Stimulated activated naive B cell treated with anti-CD40 and anti-IgM and Interleukin-4, amounts not matched to agents 10 μg/mL and 1 μg/mL and 100 μg/mL, for 72 hours (primary cell): ENCODE data around the gene OAS3.
"Not testable (repeated sequence)": the region's sequence is repeated elsewhere in the genome, so short reads cannot be mapped to it uniquely, and the experiment has no call there.

Experiments used
- ATAC-seq, 2 donors: fragments of 150-1000 bp; cut with Tn5 transposase; replicated peaks; 2 replicates each; pipeline ENCODE4 v1.10.0; 2021; ENCODE audit warnings: moderate library complexity in 1 of 2
- DNase-seq: peaks from one replicate; pipeline ENCODE4 v3.0.0; 2021
- H3K27ac Mint-ChIP-seq: one replicate; pipeline ENCODE4 v1.8.0; 2022; ENCODE audit warnings: mild to moderate bottlenecking, mixed read lengths
- H3K27me3 Mint-ChIP-seq, 2 donors: one replicate each; pipeline ENCODE4 v1.8.0; 2022; ENCODE audit warnings: mixed read lengths in 2 of 2
- H3K36me3 Mint-ChIP-seq, 2 donors: one replicate each; pipeline ENCODE4 v1.8.0; 2022; ENCODE audit warnings: mixed read lengths in 2 of 2, mild to moderate bottlenecking in 1 of 2
- H3K4me1 Mint-ChIP-seq, 2 donors: one replicate each; pipeline ENCODE4 v1.8.0; 2022; ENCODE audit warnings: mixed read lengths in 2 of 2, mild to moderate bottlenecking in 1 of 2
- H3K4me3 Mint-ChIP-seq, 2 donors: one replicate each; pipeline ENCODE4 v1.8.0; 2022; ENCODE audit warnings: mild to moderate bottlenecking in 2 of 2, mixed read lengths in 2 of 2, moderate library complexity in 1 of 2
- H3K9me3 Mint-ChIP-seq, 2 donors: one replicate each; pipeline ENCODE4 v1.8.0; 2022; ENCODE audit warnings: mixed read lengths in 2 of 2, mild to moderate bottlenecking in 1 of 2

Gene OAS3

DNA sequence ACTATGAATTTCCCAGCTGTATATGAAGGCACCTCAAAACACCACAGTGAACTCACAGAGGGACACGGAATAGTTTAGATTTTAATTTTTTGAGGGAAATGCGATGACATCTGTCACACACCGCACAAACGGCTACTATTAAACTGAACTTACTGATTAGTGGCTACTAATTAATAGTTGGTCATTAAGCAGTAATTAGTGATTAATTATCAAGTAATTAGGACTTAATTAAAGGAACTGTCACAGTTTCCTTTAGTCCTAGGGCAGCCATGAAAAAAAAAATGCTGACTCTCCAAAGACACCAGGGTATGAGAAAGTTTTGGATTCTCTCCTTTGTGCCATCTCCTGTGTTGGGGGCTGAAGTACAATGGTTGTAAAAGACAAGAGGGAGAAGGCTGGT lies 28.6 kb upstream of the OAS3 start:
- Mint-ChIP-seq H3K27me3 (no peaks in the 10 kb centered on the region), H3K4me1 (peaks cover 37 to 62% of the 10 kb centered on the region in 2 donors), H3K4me3 (no peak overlapping the region), H3K27ac (no peak overlapping the region), H3K9me3 (peaks cover 9 to 13% of the 10 kb centered on the region in 2 donors), H3K36me3 (peaks cover 46 to 52% of the 10 kb centered on the region in 2 donors)
- ATAC-seq (no peak), DNase-seq (no peak)

DNA sequence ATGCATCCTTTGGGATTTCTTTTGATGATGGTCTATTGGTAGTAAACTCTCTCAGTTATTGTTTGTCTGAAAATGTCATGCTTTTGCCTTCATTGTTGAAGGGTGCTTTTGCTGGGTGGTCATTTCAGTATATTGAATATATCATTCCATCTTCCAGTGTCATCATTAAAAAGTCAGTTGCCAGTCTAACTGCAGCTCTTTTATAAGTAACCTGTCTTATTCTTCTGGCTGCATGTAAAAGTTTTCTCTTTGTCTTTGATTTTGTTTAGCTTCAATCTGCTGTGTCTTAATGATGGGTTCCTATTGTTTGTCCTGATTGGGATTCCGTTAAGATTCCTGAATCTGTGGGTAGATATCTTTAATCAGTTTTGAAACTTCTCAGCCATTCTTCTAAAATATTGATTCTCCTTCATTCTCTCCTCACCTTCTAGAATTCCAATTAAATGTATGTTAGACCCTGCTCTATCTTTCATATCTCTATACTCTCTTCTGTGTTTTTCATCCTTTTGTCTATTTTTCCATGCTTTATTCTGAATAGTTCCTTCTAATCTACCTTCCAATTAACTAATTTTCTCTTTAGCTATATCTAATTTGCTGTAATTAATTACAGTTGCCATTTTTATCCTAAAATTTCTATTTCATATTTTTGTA lies 25.1 kb upstream of the OAS3 start:
- Mint-ChIP-seq H3K27me3 (no peaks in the 10 kb centered on the region), H3K27ac (no peak overlapping the region), H3K9me3 (peaks cover 13 to 20% of the 10 kb centered on the region in 2 donors), H3K4me3 (no peak overlapping the region), H3K36me3 (peaks cover 67 to 75% of the 10 kb centered on the region in 2 donors), H3K4me1 (peaks cover 24 to 44% of the 10 kb centered on the region in 2 donors)
- no peak for ATAC-seq
- no peak for DNase-seq

DNA sequence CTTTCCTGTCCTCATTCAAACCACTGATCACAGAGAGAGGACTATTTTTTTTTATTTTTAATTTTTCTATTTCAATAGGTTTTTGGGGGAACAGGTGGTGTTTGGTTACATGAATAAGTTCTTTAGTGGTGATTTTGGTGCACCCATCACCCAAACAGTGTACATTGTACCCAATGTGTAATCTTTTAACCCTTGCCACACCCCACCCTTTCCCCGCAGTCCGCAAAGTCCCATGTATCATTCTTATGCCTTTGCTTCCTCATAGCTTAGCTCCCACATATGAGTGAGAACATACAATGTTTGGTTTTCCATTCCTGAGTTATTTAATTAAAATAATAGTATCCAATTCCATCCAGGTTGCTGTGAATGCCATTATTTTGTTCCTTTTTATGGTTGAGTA lies 24.4 kb upstream of the OAS3 start:
- H3K9me3 Mint-ChIP-seq: peaks cover 13 to 20% of the 10 kb centered on the region in 2 donors
- not testable (repeated sequence) for H3K27me3 Mint-ChIP-seq

DNA sequence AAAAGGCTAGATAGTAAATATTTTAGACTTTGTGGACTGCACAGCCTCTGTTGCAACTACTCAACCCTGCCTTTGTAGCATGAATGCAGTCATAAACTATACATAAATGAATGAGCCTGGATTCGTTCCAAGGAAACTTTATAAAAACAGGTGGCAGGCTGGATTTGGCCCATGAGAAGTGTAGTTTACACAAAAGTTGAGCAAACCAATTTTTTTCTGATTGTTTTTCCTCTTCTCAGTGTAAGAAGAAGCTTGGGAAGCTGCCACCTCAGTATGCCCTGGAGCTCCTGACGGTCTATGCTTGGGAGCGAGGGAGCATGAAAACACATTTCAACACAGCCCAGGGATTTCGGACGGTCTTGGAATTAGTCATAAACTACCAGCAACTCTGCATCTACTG lies 22.0 kb upstream of the OAS3 start:
- ATAC-seq (no peak), DNase-seq (no peak)
- Mint-ChIP-seq H3K9me3 (peaks cover 13 to 20% of the 10 kb centered on the region in 2 donors), H3K27ac (no peak overlapping the region), H3K27me3 (no peaks in the 10 kb centered on the region), H3K36me3 (peaks cover 65 to 73% of the 10 kb centered on the region in 2 donors), H3K4me3 (no peak overlapping the region), H3K4me1 (peaks cover 8 to 15% of the 10 kb centered on the region in 2 donors)

More for the DNA sequence above, 24.4 kb upstream of the OAS3 start:
- Mint-ChIP-seq H3K36me3 (peaks cover 68 to 74% of the 10 kb centered on the region in 2 donors), H3K4me1 (peaks cover 19 to 37% of the 10 kb centered on the region in 2 donors)
- not testable (repeated sequence) for DNase-seq, ATAC-seq, H3K4me3 Mint-ChIP-seq, H3K27ac Mint-ChIP-seq

DNA sequence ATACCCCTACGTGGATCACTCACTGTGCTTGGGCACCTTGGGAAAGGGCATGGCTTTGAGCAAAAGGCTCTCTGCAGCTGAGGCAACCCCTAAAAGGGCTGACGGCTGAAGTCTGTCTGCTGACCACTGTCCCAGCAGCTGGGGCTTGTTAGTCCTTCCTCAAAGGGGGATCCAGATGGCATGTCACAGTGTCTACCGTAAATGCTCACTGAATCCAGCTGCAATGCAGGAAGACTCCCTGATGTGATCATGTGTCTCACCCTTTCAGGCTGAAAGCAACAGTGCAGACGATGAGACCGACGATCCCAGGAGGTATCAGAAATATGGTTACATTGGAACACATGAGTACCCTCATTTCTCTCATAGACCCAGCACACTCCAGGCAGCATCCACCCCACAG lies 19.2 kb upstream of the OAS3 start:
- H3K36me3 Mint-ChIP-seq: peaks cover 45 to 54% of the 10 kb centered on the region in 2 donors
- DNase-seq (no peak), ATAC-seq (no peak)
- peaks cover 6 to 11% of the 10 kb centered on the region in 2 donors for H3K4me1 Mint-ChIP-seq
- H3K27me3 Mint-ChIP-seq: no peaks in the 10 kb centered on the region
- H3K9me3 Mint-ChIP-seq: peaks cover 4 to 9% of the 10 kb centered on the region in 2 donors
- H3K27ac Mint-ChIP-seq: no peak overlapping the region
- no peak overlapping the region for H3K4me3 Mint-ChIP-seq

DNA sequence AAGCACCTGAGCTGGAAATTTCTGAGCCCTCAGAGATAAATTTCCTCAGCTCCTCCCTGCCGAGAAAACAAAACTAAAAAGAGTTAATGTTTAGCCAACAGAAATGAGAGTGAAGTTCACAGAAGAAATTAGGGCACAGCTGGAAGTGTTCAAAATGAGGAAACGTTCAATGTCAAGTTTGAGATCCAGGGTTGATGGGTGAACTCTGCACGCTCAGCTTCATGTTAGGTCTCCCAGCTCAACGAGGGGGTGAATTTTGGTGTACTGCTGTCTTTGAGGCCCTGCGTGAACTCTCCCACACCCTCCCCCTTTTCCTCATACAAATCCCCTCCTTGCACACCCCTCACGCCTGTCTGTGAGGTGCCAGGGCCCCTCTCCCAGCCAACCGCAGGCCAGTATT lies 13.3 kb upstream of the OAS3 start:
- peaks cover 2 to 4% of the 10 kb centered on the region in 2 donors for H3K9me3 Mint-ChIP-seq
- H3K4me1 Mint-ChIP-seq: peaks cover 19 to 20% of the 10 kb centered on the region in 2 donors
- H3K36me3 Mint-ChIP-seq: peaks cover 14 to 23% of the 10 kb centered on the region in 2 donors
- H3K4me3 Mint-ChIP-seq: peak overlapping the region; percentile 26 to 69
- ATAC-seq (peak; percentile 86 to 89), DNase-seq (no peak)
- H3K27ac Mint-ChIP-seq: peak overlapping the region; percentile 97
- no peaks in the 10 kb centered on the region for H3K27me3 Mint-ChIP-seq

DNA sequence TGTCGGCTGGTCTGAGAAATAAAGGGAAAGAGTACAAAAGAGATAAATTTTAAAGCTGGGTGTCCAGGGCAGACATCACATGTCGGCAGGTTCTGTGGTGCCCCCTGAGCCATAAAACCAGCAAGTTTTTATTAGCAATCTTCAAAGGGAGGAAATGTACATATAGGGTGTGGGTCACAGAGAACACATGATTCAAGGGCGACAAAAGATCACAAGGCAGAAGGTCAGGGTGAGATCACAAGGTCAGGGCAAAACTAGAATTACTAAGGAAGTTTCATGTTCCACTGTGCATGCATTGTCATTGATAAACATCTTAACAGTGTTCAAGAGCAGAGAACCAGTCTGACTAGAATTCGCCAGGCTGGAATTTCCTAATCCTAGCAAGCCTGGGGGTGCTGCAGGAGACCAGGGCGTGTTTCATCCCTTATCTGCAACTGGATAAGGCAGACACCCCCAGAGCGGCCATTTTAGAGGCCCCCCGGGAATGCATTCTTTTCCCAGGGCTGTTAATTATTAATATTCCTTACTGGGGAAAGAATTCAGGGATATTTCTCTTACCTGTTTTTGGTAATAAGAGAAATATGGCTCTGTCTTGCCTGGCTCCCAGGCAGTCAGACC lies 11.7 kb upstream of the OAS3 start:
- H3K27me3 Mint-ChIP-seq, H3K9me3 Mint-ChIP-seq: not testable (repeated sequence)
- DNase-seq (peak; percentile 47), ATAC-seq (peak; percentile 38 to 44)
- Mint-ChIP-seq H3K4me1 (peaks cover 24 to 25% of the 10 kb centered on the region in 2 donors), H3K27ac (peak overlapping the region; percentile 91), H3K36me3 (peaks cover 13 to 25% of the 10 kb centered on the region in 2 donors), H3K4me3 (peak overlapping the region; percentile 22 to 74)

DNA sequence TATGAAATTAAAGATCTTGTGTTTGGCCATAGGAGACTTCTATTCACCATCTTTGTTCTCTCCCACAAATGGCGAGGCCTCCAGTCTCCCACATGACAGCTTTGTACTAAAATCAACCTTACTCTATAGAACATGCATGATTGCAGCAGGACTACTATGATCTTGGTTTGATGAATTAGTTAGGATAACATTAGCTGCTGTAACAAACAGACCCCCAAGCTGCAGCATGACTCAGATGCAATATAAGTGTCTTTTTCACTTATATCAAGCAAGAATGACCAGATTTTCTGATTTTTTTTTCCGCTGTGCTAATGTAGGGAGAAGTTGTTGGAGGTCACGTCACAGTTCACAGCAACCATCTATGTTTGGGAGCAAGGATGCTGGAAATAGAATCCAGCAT lies 10.8 kb upstream of the OAS3 start:
- DNase-seq: no peak
- H3K4me1 Mint-ChIP-seq: peaks cover 24 to 25% of the 10 kb centered on the region in 2 donors

DNA sequence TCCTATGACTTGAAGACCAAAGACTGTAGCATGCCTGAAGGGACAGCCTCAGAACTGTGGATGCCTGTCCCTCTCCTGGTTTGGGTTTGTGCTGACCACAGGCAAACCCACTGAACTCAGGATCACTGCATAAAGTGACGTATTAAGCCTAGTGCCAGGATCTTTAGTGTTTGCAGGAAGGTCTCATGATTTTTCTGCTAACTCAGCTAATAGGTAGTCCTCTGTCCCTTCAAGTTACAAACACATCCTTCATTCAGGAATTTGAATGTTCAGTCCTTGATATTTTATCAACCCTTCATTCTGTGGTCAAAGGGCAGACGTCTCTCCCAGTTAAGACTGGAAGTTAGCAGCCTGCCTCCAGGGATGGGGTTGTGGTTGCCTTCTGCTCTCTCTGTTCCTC lies 10.3 kb upstream of the OAS3 start:
- no peak for DNase-seq
- Mint-ChIP-seq H3K4me1 (peaks cover 24 to 25% of the 10 kb centered on the region in 2 donors), H3K4me3 (no peak overlapping the region), H3K27me3 (no peaks in the 10 kb centered on the region), H3K36me3 (peaks cover 14 to 19% of the 10 kb centered on the region in 2 donors), H3K27ac (no peak overlapping the region), H3K9me3 (peaks cover 2 to 4% of the 10 kb centered on the region in 2 donors)
- no peak for ATAC-seq

More for the DNA sequence above, 10.8 kb upstream of the OAS3 start:
- peaks cover 2 to 4% of the 10 kb centered on the region in 2 donors for H3K9me3 Mint-ChIP-seq
- ATAC-seq: no peak
- H3K4me3 Mint-ChIP-seq: no peak overlapping the region
- H3K27me3 Mint-ChIP-seq: no peaks in the 10 kb centered on the region
- H3K36me3 Mint-ChIP-seq: peaks cover 13 to 21% of the 10 kb centered on the region in 2 donors
- peak overlapping the region; percentile 86 for H3K27ac Mint-ChIP-seq

DNA sequence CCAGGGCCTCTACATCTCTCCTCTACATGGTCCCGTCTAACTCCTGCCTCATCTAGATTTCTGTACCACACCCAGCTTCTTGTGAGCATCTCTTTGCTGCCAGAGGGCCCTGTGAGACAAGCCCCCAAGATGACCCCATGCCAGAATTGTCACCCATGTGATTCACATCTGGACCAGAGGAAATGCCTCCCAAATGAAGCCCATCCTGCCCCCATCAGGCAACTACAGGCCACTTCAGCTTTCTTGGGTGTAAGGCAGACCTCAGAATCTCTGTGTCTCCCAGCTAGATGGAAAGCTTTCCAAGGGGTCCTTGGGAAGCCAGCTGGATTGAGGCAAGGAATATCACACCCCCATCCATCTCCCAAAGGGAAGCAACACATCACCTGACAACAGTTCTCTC lies 9.3 kb upstream of the OAS3 start:
- Mint-ChIP-seq H3K4me3 (no peak overlapping the region), H3K36me3 (peaks cover 12 to 19% of the 10 kb centered on the region in 2 donors), H3K27me3 (no peaks in the 10 kb centered on the region), H3K27ac (peak overlapping the region; percentile 39), H3K4me1 (peaks cover 24 to 25% of the 10 kb centered on the region in 2 donors), H3K9me3 (peaks cover 2 to 4% of the 10 kb centered on the region in 2 donors)
- ATAC-seq: no peak
- DNase-seq: no peak

DNA sequence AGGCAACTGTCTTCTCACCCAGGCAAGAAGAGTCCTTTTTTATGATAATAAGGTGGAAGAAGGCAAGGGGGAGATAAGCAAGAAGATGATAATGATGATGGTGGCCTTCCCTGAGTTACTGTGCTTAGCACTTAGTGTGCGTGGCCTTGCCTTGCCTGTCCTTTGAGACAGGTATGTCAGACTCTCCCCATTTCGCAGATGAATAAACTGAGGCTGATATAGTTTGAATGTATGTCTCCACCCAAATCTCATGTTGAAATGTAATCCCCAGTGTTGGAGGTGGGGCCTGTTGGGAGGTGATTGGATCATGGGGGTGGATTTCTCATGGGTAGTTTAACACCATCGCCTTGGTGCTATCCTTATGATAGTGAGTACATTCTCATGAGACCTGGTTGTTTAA lies 8.6 kb upstream of the OAS3 start:
- ATAC-seq: no peak
- H3K27me3 Mint-ChIP-seq: no peaks in the 10 kb centered on the region
- H3K36me3 Mint-ChIP-seq: peaks cover 12 to 19% of the 10 kb centered on the region in 2 donors
- peaks cover 2 to 4% of the 10 kb centered on the region in 2 donors for H3K9me3 Mint-ChIP-seq
- H3K4me3 Mint-ChIP-seq: no peak overlapping the region
- DNase-seq: no peak
- H3K4me1 Mint-ChIP-seq: peaks cover 19 to 23% of the 10 kb centered on the region in 2 donors
- H3K27ac Mint-ChIP-seq: no peak overlapping the region

DNA sequence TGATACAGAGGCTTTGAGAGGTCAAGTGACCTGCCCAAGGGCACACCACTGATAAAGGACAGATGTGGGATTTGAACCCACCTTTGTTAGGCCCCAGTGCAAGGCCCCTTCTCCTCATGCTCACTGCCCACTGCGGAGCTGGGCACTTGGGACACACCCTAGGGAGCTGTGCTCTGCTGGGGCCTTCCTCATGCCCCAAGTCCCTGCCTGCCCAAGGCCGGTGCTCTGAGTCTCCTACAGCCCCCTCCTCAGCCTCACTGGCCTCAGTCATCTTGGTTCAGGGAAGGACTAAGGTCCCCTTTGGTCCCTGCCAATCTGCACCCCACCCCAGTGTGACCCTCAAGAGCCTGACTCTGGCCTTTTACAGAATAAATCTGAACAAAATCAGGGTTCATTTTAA lies 7.9 kb upstream of the OAS3 start:
- Mint-ChIP-seq H3K9me3 (peaks cover 3 to 4% of the 10 kb centered on the region in 2 donors), H3K27me3 (no peaks in the 10 kb centered on the region), H3K36me3 (peaks cover 12 to 16% of the 10 kb centered on the region in 2 donors), H3K4me3 (no peak overlapping the region), H3K27ac (peak overlapping the region; percentile 37), H3K4me1 (peaks cover 13 to 17% of the 10 kb centered on the region in 2 donors)
- DNase-seq: no peak
- no peak for ATAC-seq

DNA sequence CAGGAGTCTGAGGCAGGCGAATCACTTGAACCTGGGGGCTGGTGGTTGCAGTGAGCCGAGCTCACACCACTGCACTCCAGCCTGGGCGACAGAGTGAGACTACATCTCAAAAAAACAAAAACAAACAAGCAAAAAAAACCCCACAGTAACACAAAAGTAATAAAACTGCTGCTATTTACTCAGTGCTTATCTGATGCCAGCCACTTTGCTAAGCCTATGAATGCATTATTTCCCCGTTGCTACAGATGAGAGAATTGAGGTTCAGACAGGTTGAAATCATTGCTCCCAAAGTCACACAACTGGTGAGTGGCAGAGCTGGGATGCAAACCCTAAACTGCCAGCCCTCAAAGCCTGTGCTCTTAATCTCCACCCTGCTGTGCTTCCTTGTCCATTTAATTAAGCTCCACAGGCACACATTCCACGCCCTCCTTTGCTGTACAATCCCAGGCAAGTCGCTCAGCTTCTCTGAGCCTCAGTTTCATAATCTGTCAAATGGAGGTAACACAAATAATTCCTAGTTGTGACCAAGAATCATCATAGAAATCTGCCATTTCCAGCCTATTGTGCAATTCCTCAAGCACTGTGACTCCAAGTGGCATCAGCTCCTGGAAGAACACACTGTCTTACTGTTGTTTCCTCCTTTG lies 5.7 kb upstream of the OAS3 start:
- H3K9me3 Mint-ChIP-seq: peaks cover 1 to 3% of the 10 kb centered on the region in 2 donors
- H3K27ac Mint-ChIP-seq: peak overlapping the region; percentile 65
- ATAC-seq (no peak), DNase-seq (no peak)
- peaks cover 9 to 12% of the 10 kb centered on the region in 2 donors for H3K36me3 Mint-ChIP-seq
- H3K27me3 Mint-ChIP-seq: no peaks in the 10 kb centered on the region
- peaks cover 9 to 10% of the 10 kb centered on the region in 2 donors for H3K4me1 Mint-ChIP-seq
- no peak overlapping the region for H3K4me3 Mint-ChIP-seq

DNA sequence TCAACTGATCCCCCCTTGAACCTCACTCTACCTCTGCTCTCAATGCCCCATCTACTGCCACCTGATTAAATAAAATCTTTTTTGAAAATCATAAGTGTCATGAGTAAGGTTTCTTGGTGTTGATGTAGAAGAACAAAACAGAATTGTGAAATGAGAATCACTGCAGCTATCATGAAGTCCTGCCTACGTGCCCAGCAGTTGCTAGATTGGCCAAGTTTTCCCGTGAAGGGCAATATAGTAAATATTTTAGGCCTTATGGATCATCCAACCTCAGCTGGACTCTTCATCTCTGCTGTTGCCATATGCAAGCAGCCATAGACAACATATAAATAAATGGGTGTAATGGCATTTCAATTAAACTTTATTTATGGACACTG lies 5.2 kb upstream of the OAS3 start:
- Mint-ChIP-seq H3K27ac (peak overlapping the region; percentile 65), H3K27me3 (no peaks in the 10 kb centered on the region), H3K9me3 (peaks cover 0 to 3% of the 10 kb centered on the region in 2 donors), H3K36me3 (peaks cover 8 to 11% of the 10 kb centered on the region in 2 donors), H3K4me3 (no peak overlapping the region), H3K4me1 (peaks cover 12 to 15% of the 10 kb centered on the region in 2 donors)
- no peak for DNase-seq
- no peak for ATAC-seq
